H54 (cell line): ENCODE data around the gene CMTM1.
A peak's percentile ranks its signal among the peaks of the same experiment; 100 is the strongest.
"Not testable (repeated sequence)": the region's sequence is repeated elsewhere in the genome, so short reads cannot be mapped to it uniquely, and the experiment has no call there.

ENCODE experiments used
- DNase-seq: peaks from one replicate; pipeline ENCODE4 v3.0.0; 2011; ENCODE audit warnings: low spot score, mixed read lengths; ENCODE audit not compliant: insufficient read length
- FAIRE-seq: peaks from 3 replicates; lab custom pipeline; 2011; peaks lifted over from hg19 to GRCh38; lab: Jason Lieb, UNC
- POLR2A ChIP-seq: IDR thresholded peaks from 2 replicates; pipeline ENCODE4 v1.6.1; 2011; ENCODE audit warnings: low read depth, mild to moderate bottlenecking, low read length

Gene CMTM1

GRCh38 chr16:66561381-66562080 is 4.7 kb upstream of the CMTM1 start:
- DNase-seq (no peak), FAIRE-seq (no peak)

GRCh38 chr16:66562409-66562808 is 3.8 kb upstream of the CMTM1 start:
- FAIRE-seq (no peak), DNase-seq (no peak)
- no peak for TF ChIP-seq POLR2A

More at GRCh38 chr16:66561381-66562080, 4.7 kb upstream of the CMTM1 start:
- TF ChIP-seq POLR2A, result no peak

GRCh38 chr16:66562986-66563385 is 3.3 kb upstream of the CMTM1 start:
- TF ChIP-seq POLR2A, result no peak
- FAIRE-seq (no peak), DNase-seq (no peak)

GRCh38 chr16:66563574-66564334 is 2.5 kb upstream of the CMTM1 start:
- DNase-seq, result no peak
- no peak for FAIRE-seq
- TF ChIP-seq POLR2A, result no peak

GRCh38 chr16:66567270-66567669 is 1.0 kb downstream of the CMTM1 start:
- not testable (repeated sequence) for DNase-seq, FAIRE-seq

GRCh38 chr16:66568355-66568754 is 2.1 kb downstream of the CMTM1 start:
- DNase-seq, result no peak
- no peak for FAIRE-seq
- TF ChIP-seq POLR2A, result no peak

- TF ChIP-seq POLR2A, result no peak
- DNase-seq (no peak), FAIRE-seq (peak; percentile 11)
These were observed 2.9 kb downstream of the CMTM1 start for GRCh38 chr16:66569131-66569530.

GRCh38 chr16:66569827-66570405 is 3.7 kb downstream of the CMTM1 start:
- no peak for DNase-seq
- no peak for TF ChIP-seq POLR2A
- no peak for FAIRE-seq

GRCh38 chr16:66572356-66572755 is 6.1 kb downstream of the CMTM1 start:
- TF ChIP-seq POLR2A, result no peak
- FAIRE-seq, result no peak
- DNase-seq, result no peak

- FAIRE-seq, result no peak
- no peak for TF ChIP-seq POLR2A
- no peak for DNase-seq
These were observed 7.8 kb downstream of the CMTM1 start for GRCh38 chr16:66574081-66574480.

- no peak for TF ChIP-seq POLR2A
- FAIRE-seq (no peak), DNase-seq (no peak)
These were observed 8.3 kb downstream of the CMTM1 start for GRCh38 chr16:66574531-66574930.

- DNase-seq (no peak), FAIRE-seq (no peak)
- TF ChIP-seq POLR2A, result no peak
These were observed 8.8 kb downstream of the CMTM1 start for GRCh38 chr16:66575060-66575459.

- DNase-seq, result no peak
- FAIRE-seq, result no peak
- no peak for TF ChIP-seq POLR2A
These were observed 10.1 kb downstream of the CMTM1 start for GRCh38 chr16:66576296-66576695.
